GM12864 (cell line): Measurements from ENCODE around the gene PCARE.

Experiments used
- DNase-seq: peaks from one replicate; pipeline ENCODE4 v3.0.0-alpha.2; 2011; ENCODE audit warnings: low read depth
- H3K4me3 ChIP-seq: 2 replicates; pipeline ENCODE4 v1.5.1; 2011; ENCODE audit warnings: mild to moderate bottlenecking, low read depth, low read length, control low read depth
- CTCF ChIP-seq: IDR thresholded peaks from 2 replicates; pipeline ENCODE4 v1.5.1; 2011; ENCODE audit warnings: low read depth, mild to moderate bottlenecking, moderate library complexity, low read length, control low read depth, inconsistent platforms; ENCODE audit errors: missing control alignments

PCARE gene

GRCh38 chr2:29050591-29050990, 23.7 kb downstream of the PCARE start:
- DNase-seq: no peak
- TF ChIP-seq CTCF: no peak
- H3K4me3 ChIP-seq: no peak overlapping the region

- no peak for DNase-seq
Measured at GRCh38 chr2:29047083-29047845, 27.1 kb downstream of the PCARE start.

GRCh38 chr2:29046321-29046720, 28.0 kb downstream of the PCARE start:
- TF ChIP-seq CTCF: no peak
- DNase-seq: no peak

More at GRCh38 chr2:29047083-29047845, 27.1 kb downstream of the PCARE start:
- no peak overlapping the region for H3K4me3 ChIP-seq
- no peak for TF ChIP-seq CTCF

GRCh38 chr2:29044459-29044858, 29.9 kb downstream of the PCARE start:
- DNase-seq: no peak
- H3K4me3 ChIP-seq: no peak overlapping the region
- TF ChIP-seq CTCF: no peak

More at GRCh38 chr2:29046321-29046720, 28.0 kb downstream of the PCARE start:
- H3K4me3 ChIP-seq: no peak overlapping the region

- TF ChIP-seq CTCF: no peak
- H3K4me3 ChIP-seq: no peak overlapping the region
- DNase-seq: no peak
Measured at GRCh38 chr2:29042561-29043075, 31.7 kb downstream of the PCARE start.

- DNase-seq: no peak
- no peak for TF ChIP-seq CTCF
- no peak overlapping the region for H3K4me3 ChIP-seq
Measured at GRCh38 chr2:29041161-29041660, 33.1 kb downstream of the PCARE start.
